ENCODE measurements around the gene MOK.
"Not testable (repeated sequence)": the region's sequence is repeated elsewhere in the genome, so short reads cannot be mapped to it uniquely, and the experiment has no call there.

DNA sequence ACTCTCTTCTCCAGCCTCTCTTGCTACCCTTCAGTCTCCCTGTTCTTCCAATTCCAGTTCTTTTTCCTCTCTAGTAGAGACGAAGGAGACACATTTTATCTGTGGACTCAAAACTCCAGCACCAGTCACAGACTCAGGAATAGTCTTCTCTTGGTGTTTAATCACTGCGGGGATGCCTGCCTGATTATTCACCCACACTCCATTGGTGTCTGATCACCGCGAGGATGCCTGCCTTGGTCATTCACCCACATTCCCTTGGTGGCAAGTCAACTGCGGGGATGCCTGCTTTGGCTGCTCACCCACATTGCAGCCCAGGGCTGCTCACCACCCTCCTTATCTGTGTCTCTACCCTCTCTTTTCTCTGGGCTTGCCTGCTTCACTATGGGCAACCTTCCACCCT is 64.5 kb downstream of the MOK start:
- TF ChIP-seq, protein P1, sequence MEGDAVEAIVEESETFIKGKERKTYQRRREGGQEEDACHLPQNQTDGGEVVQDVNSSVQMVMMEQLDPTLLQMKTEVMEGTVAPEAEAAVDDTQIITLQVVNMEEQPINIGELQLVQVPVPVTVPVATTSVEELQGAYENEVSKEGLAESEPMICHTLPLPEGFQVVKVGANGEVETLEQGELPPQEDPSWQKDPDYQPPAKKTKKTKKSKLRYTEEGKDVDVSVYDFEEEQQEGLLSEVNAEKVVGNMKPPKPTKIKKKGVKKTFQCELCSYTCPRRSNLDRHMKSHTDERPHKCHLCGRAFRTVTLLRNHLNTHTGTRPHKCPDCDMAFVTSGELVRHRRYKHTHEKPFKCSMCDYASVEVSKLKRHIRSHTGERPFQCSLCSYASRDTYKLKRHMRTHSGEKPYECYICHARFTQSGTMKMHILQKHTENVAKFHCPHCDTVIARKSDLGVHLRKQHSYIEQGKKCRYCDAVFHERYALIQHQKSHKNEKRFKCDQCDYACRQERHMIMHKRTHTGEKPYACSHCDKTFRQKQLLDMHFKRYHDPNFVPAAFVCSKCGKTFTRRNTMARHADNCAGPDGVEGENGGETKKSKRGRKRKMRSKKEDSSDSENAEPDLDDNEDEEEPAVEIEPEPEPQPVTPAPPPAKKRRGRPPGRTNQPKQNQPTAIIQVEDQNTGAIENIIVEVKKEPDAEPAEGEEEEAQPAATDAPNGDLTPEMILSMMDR (IDR thresholded peaks at IDR 0.05; ENCODE audit: low read length) = not testable (repeated sequence)
- not testable (repeated sequence) for TF ChIP-seq EZH2 (optimal IDR thresholded peaks at IDR 0.05; ENCODE audit: low read depth, low read length); EZH2phosphoT487 (IDR thresholded peaks at IDR 0.05; ENCODE audit: low read length)

All from MM.1S (cell line).